K562 (cell line): Measurements from ENCODE around the gene ZDHHC14. TPM values are rescaled to one million over a fixed set of nuclear protein-coding genes. Genes with fewer than 3 reads are reported as not detected.
A peak's percentile ranks its signal among the peaks of the same experiment; 100 is the strongest.

ENCODE experiments used
- ATAC-seq: fragments of 200-7000 bp; cut with Tn5 transposase; 3 replicates; pipeline ENCODE4 v1.9.1; 2020; ENCODE audit warnings: moderate library complexity
- BruUV-seq: library from RNA; stranded (reverse); fragments of 400-500 nt; replicated peaks from 2 replicates; lab custom pipeline; 2021; lab: Mats Ljungman, UMichigan
- CTCF ChIA-PET: fragments of 300-600 bp; formaldehyde crosslinking; extraction: SDS; loops from one replicate; lab custom pipeline; 2021; ENCODE audit warnings: low intra/inter-chr PET ratio; lab: Yijun Ruan, JAX
- POLR2A ChIA-PET: fragments of 300-600, 350-650 bp; sonication (Branson Sonifier 250); formaldehyde crosslinking; extraction: SDS; loops from one replicate; lab custom pipeline; 2021; ENCODE audit warnings: antibody characterized with exemption, inconsistent platforms; lab: Yijun Ruan, JAX
- DNase-seq, 4 experiments: peaks; one replicate each; pipeline versions ENCODE4 v3.0.0 to v3.0.0-alpha.2; 2011 to 2018; ENCODE audit warnings: low spot score in 3 of 4, mixed read lengths in 3 of 4; ENCODE audit errors: extremely low read depth in 1 of 4
- FAIRE-seq: peaks from 2 replicates; lab custom pipeline; 2011; peaks lifted over from hg19 to GRCh38; lab: Jason Lieb, UNC
- H2AFZ ChIP-seq: 2 replicates; pipeline ENCODE4 v1.6.0; 2011; ENCODE audit warnings: low read depth, low read length, control low read depth, inconsistent platforms
- H3K27ac ChIP-seq: fragments of 200-600 bp; 3 replicates; pipeline ENCODE4 v1.8.0; 2011; ENCODE audit warnings: low read depth, mild to moderate bottlenecking, control low read depth, inconsistent platforms, low read length, moderate library complexity, mixed read lengths; ENCODE audit errors: extremely low read depth
- H3K27me3 ChIP-seq, 2 experiments: fragments of 300-600 bp in 1 of 2; 2 replicates in 1 of 2; 3 replicates in 1 of 2; pipeline versions ENCODE4 v1.6.0 to v1.8.0; 2011; ENCODE audit warnings: inconsistent platforms in 2 of 2, low read length in 2 of 2, mild to moderate bottlenecking in 1 of 2, mixed read lengths in 1 of 2, moderate library complexity in 1 of 2; ENCODE audit not compliant: control insufficient read depth in 2 of 2, insufficient read depth in 2 of 2
- H3K36me3 ChIP-seq: fragments of 300-600 bp; 3 replicates; pipeline ENCODE4 v1.8.0; 2011; ENCODE audit warnings: mild to moderate bottlenecking, low read length, inconsistent platforms; ENCODE audit not compliant: control insufficient read depth, insufficient read depth
- H3K4me1 ChIP-seq, 2 experiments: fragments of 200-600 bp in 1 of 2; replicated peaks in 1 of 2; 2 replicates in 1 of 2; 3 replicates in 1 of 2; pipeline versions ENCODE4 v1.5.1 to v1.8.0; 2011; ENCODE audit warnings: inconsistent platforms in 2 of 2, low read length in 2 of 2, mild to moderate bottlenecking in 1 of 2, mixed read lengths in 1 of 2, moderate library complexity in 1 of 2; ENCODE audit not compliant: control insufficient read depth in 2 of 2, insufficient read depth in 2 of 2
- H3K4me2 ChIP-seq: 2 replicates; pipeline ENCODE4 v1.6.1; 2011; ENCODE audit warnings: low read length, control low read depth, inconsistent platforms, mixed read lengths; ENCODE audit not compliant: insufficient read depth
- H3K4me3 ChIP-seq: fragments of 200-600 bp; sonication (generic), shearing (Covaris generic); 2 replicates; pipeline ENCODE4 v1.5.1; 2016; ENCODE audit warnings: control low read depth, inconsistent platforms
- H3K79me2 ChIP-seq: fragments of 200-600 bp; 3 replicates; pipeline ENCODE4 v1.8.0; 2011; ENCODE audit warnings: low read length, inconsistent platforms; ENCODE audit not compliant: control insufficient read depth, insufficient read depth
- H3K9ac ChIP-seq, 2 experiments: 2 replicates each; pipeline versions ENCODE4 v1.6.0 to v1.6.1; 2011; ENCODE audit warnings: low read depth in 2 of 2, low read length in 2 of 2, control low read depth in 1 of 2, inconsistent platforms in 1 of 2, mild to moderate bottlenecking in 1 of 2, mixed read lengths in 1 of 2; ENCODE audit not compliant: insufficient read depth in 1 of 2
- H3K9me1 ChIP-seq: one replicate; pipeline ENCODE4 v1.6.0; 2011; ENCODE audit warnings: inconsistent platforms, mild to moderate bottlenecking, low read length, moderate library complexity; ENCODE audit not compliant: control insufficient read depth, insufficient read depth
- H3K9me3 ChIP-seq: replicated peaks from 2 replicates; pipeline ENCODE4 v1.5.1; 2011; ENCODE audit warnings: low read depth, low read length, inconsistent platforms; ENCODE audit not compliant: control insufficient read depth, insufficient read depth
- H4K20me1 ChIP-seq: replicated peaks from 2 replicates; pipeline ENCODE4 v1.6.1; 2011; ENCODE audit warnings: low read length, inconsistent platforms, mixed read lengths; ENCODE audit not compliant: control insufficient read depth, insufficient read depth
- BCOR ChIP-seq: fragments of 450-650 bp; IDR thresholded peaks from 2 replicates; pipeline ENCODE4 v1.6.1; 2016
- CEBPG ChIP-seq, 3 experiments: fragments of 200-800 bp in 1 of 3; sonication (Bioruptor generic) in 1 of 3; sonication (generic) in 1 of 3; formaldehyde crosslinking in 1 of 3; IDR thresholded peaks in 2 of 3; conservative IDR thresholded peaks in 1 of 3; 2 replicates each; pipeline versions ENCODE4 v1.6.1 to v1.8.0; 2016 to 2022; ENCODE audit warnings: missing compliant biosample characterization in 2 of 3, missing genetic modification characterization in 2 of 3, mild to moderate bottlenecking in 1 of 3, missing genetic modification reagents in 1 of 3
- DACH1 ChIP-seq: fragments of 450-650 bp; IDR thresholded peaks from 2 replicates; pipeline ENCODE4 v1.6.1; 2018; ENCODE audit not compliant: partially characterized antibody
- GTF2F1 ChIP-seq: IDR thresholded peaks from 2 replicates; pipeline ENCODE4 v1.6.1; 2011; ENCODE audit warnings: low read depth, low read length, improper control_type of control experiment
- KDM1A ChIP-seq, 2 experiments: fragments of 450-650 bp; IDR thresholded peaks; 2 replicates each; pipeline ENCODE4 v1.6.1; 2016; ENCODE audit warnings: mild to moderate bottlenecking in 2 of 2
- WGBS: fragments of 100-300 bp; shearing (Covaris generic); methylation state at CpG from one replicate; pipeline ENCODE4 v1.1.6; 2016; ENCODE audit warnings: low coverage, mixed read lengths; ENCODE audit not compliant: insufficient coverage; ENCODE audit errors: missing lambda C conversion rate; 5-methylcytosine and 5-hydroxymethylcytosine counted together
- in situ Hi-C: fragments of 300-500 bp; cut with MboI; formaldehyde crosslinking; loops from 4 replicates; pipeline ENCODE4 v1.15.0; 2018; ENCODE audit warnings: inconsistent platforms, mixed read lengths
- intact Hi-C: fragments of 100-400 bp; cut with micrococcal nuclease; formaldehyde crosslinking; loops from 2 replicates; pipeline ENCODE4 v1.14.2; 2022
- polyA plus RNA-seq, 8 experiments: library from polyadenylated mRNA; depleted of rRNA in 4 of 8; stranded (reverse) in 5 of 8; unstranded in 3 of 8; fragments of >200 nt; fragmentation: Nextera tagmentation in 2 of 8; fragmentation: Illumina TruSeq in 1 of 8; extraction: Ambion mirVana in 2 of 8; extraction: Trizol in 1 of 8; gene quantifications; 2 replicates each; pipeline versions ENCODE4 v1.2.1 to v1.2.3, GENCODE V29; 2011 to 2014; ENCODE audit warnings: inconsistent platforms in 1 of 8, missing spikeins in 1 of 8
- total RNA-seq, 7 experiments: library from RNA; depleted of rRNA in 6 of 7; stranded (reverse); fragments of >200 nt in 6 of 7; fragmentation: Illumina TruSeq in 2 of 7; extraction: Trizol in 2 of 7; gene quantifications; 2 replicates each; pipeline versions ENCODE4 v1.2.1 to v1.2.3, GENCODE V29; 2011 to 2021; ENCODE audit warnings: low replicate concordance in 1 of 7

ZDHHC14 gene
- total and polyA plus RNA-seq, 9 of the 15 experiments (the other 6 are each of a cell fraction or from before 2014, with no cell fraction given): 0.92 to 23.1 (median 13.8) TPM

DNA sequence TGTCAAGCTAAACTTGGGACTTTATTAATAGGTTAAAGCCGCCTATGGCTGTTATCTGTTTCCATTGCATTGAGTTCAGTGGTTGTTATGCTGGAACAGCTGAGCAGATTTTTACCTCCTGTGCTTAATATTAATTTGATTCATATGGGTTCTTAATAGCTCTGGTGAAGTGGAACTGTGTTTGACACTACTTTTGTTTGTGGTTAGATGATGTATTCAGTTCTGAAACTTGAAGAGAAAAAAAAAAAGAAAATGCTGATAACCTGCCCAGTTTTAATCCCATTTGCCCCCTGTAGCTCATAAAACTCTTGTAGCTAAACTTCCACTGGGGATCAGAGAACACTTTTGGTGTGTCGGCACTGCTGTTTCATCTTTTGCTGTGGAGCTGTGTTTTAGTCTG lies 117.8 kb downstream of the ZDHHC14 start:
- FAIRE-seq (no peak), ATAC-seq (no peak), DNase-seq (no peak)
- Histone ChIP-seq H3K4me3 (no peak overlapping the region), H2AFZ (no peak overlapping the region), H3K9ac (no peak overlapping the region), H3K79me2 (peaks cover 2% of the 10 kb centered on the region; the same call in 1 of the 3 replicates), H3K4me1 (peaks cover 4 to 16% of the 10 kb centered on the region in 2 experiments; a peak in 3 of 5 replicates), H3K27me3 (no peaks in the 10 kb centered on the region), H4K20me1 (no peaks in the 10 kb centered on the region), H3K4me2 (no peak overlapping the region), H3K9me1 (no peaks in the 10 kb centered on the region), H3K36me3 (peaks cover 4% of the 10 kb centered on the region; the same call in 1 of the 3 replicates), H3K9me3 (0 out of 2 replicates have a peak, but pooled peaks cover 7% of the 10 kb centered on the region), H3K27ac (no peak overlapping the region)
- in situ Hi-C loops: no loop called here
- 56% methylated on average over 2 of the region's 2 CpGs for WGBS
- intact Hi-C loops: no loop called here
- BruUV-seq: no TSS peak
- ChIA-PET POLR2A (interaction anchor here (0.7 to 1.6 kb wide), 5 partner anchors 9 to 368 kb away, joined by 3 to 5 read pairs (median 4); no protein-coding TSS in a partner anchor), CTCF (no interaction called here)
- TF ChIP-seq GTF2F1 (no peak), DACH1 (peak; percentile 21)

- intact Hi-C loops (no loop called here), in situ Hi-C loops (no loop called here)
- Histone ChIP-seq H2AFZ (no peak overlapping the region), H3K79me2 (peaks cover 2% of the 10 kb centered on the region; the same call in 1 of the 3 replicates), H3K4me1 (peaks cover 3 to 16% of the 10 kb centered on the region in 2 experiments; a peak in 3 of 5 replicates), H3K9me1 (no peaks in the 10 kb centered on the region), H3K9ac (no peak overlapping the region), H3K4me3 (no peak overlapping the region), H3K27ac (no peak overlapping the region), H3K36me3 (peaks cover 4% of the 10 kb centered on the region; the same call in 1 of the 3 replicates), H3K9me3 (peaks cover 9% of the 10 kb centered on the region; the same call in 1 of the 2 replicates), H3K4me2 (no peak overlapping the region), H4K20me1 (no peaks in the 10 kb centered on the region), H3K27me3 (no peaks in the 10 kb centered on the region)
- WGBS: 67% methylated on average over 1 of the region's 1 CpG
- BruUV-seq: no TSS peak
- ChIA-PET CTCF (no interaction called here), POLR2A (interaction anchor here (0.7 to 1.6 kb wide), 3 partner anchors 10 to 31 kb away, joined by 3 to 4 read pairs (median 3); no protein-coding TSS in a partner anchor)
- DNase-seq (no peak), FAIRE-seq (no peak), ATAC-seq (no peak)
- TF ChIP-seq CEBPG (CRISPR knock-in tag; IDR thresholded peaks at IDR 0.05) (no peak), CEBPG (tag; conservative IDR thresholded peaks at IDR 0.05 in 1 of 2, IDR thresholded peaks at IDR 0.05 in 1 of 2) (no peak), KDM1A (IDR thresholded peaks at IDR 0.05) (peak in 1 of 2 experiments; percentile 27; a peak in 1 of 4 replicates), BCOR (peak; percentile 69)
Measured at GRCh38 chr6:157500022-157500421, 119.0 kb downstream of the ZDHHC14 start.
